Stimulated activated CD4-positive, alpha-beta T cell treated with anti-CD3 and anti-CD28 coated beads, Interleukin-15, amount 100 ng/mL, for 48 hours (primary cell): ENCODE measurements around the gene RIN1.

Source experiments
- DNase-seq, 2 donors: peaks; one replicate each; pipeline ENCODE4 v3.0.0-alpha.2; 2020; ENCODE audit warnings: low read depth in 2 of 2

RIN1 gene

GRCh38 chr11:66282468-66283455 is 53.5 kb downstream of the RIN1 start:
- DNase-seq: peak; percentile 98
